Activated naive CD8-positive, alpha-beta T cell treated with anti-CD3 and anti-CD28 coated beads for 36 hours (primary cell): ENCODE results near the gene FXR1. TPM values are rescaled to one million over a fixed set of nuclear protein-coding genes. Genes with fewer than 3 reads are reported as not detected.
"Not testable (repeated sequence)": the region's sequence is repeated elsewhere in the genome, so short reads cannot be mapped to it uniquely, and the experiment has no call there.

Source experiments
- DNase-seq: peaks from one replicate; pipeline ENCODE4 v3.0.0; 2021
- H3K27ac Mint-ChIP-seq: one replicate; pipeline ENCODE4 v1.8.0; 2022; ENCODE audit warnings: mild to moderate bottlenecking, moderate library complexity, mixed read lengths
- H3K27me3 Mint-ChIP-seq: one replicate; pipeline ENCODE4 v1.8.0; 2022; ENCODE audit warnings: mild to moderate bottlenecking, mixed read lengths
- H3K36me3 Mint-ChIP-seq: one replicate; pipeline ENCODE4 v1.8.0; 2021; ENCODE audit warnings: mild to moderate bottlenecking, mixed read lengths
- H3K4me1 Mint-ChIP-seq: one replicate; pipeline ENCODE4 v1.8.0; 2021; ENCODE audit warnings: mixed read lengths
- H3K4me3 Mint-ChIP-seq: one replicate; pipeline ENCODE4 v1.8.0; 2022; ENCODE audit warnings: mild to moderate bottlenecking, moderate library complexity, mixed read lengths
- H3K9me3 Mint-ChIP-seq: one replicate; pipeline ENCODE4 v1.8.0; 2022; ENCODE audit warnings: mixed read lengths
- total RNA-seq, 2 experiments: library from RNA; stranded (reverse); gene quantifications; one replicate each; pipeline ENCODE4 v1.2.3, GENCODE V29; 2021

The FXR1 gene
- total RNA-seq = 100 to 1,000 TPM; 150 to 159 TPM

- H3K27me3 Mint-ChIP-seq = no peaks in the 10 kb centered on the region
- peak within 1 kb of the TSS; percentile 99 for H3K27ac Mint-ChIP-seq
- peak within 1 kb of the TSS; percentile 99 for H3K4me3 Mint-ChIP-seq
- peaks cover 46% of the 10 kb centered on the region for H3K4me1 Mint-ChIP-seq
- no peaks in the 10 kb centered on the region for H3K9me3 Mint-ChIP-seq
- DNase-seq = peak; percentile 94
- peaks cover 28% of the 10 kb centered on the region for H3K36me3 Mint-ChIP-seq
Observed at GRCh38 chr3:180912304-180913296, at the start of gene FXR1. FXR1 (plus strand) TSS chr3:180912670; CDS start chr3:180912686, 16 bp downstream.

GRCh38 chr3:180870008-180870699 is 42.3 kb upstream of the FXR1 start:
- Mint-ChIP-seq H3K27ac (no peak overlapping the region), H3K4me3 (no peak overlapping the region), H3K36me3 (no peaks in the 10 kb centered on the region), H3K27me3 (peaks cover 49% of the 10 kb centered on the region), H3K4me1 (peaks cover 5% of the 10 kb centered on the region), H3K9me3 (no peaks in the 10 kb centered on the region)
- no peak for DNase-seq

GRCh38 chr3:180871901-180872300 is 40.6 kb upstream of the FXR1 start:
- no peak for DNase-seq
- Mint-ChIP-seq H3K4me3 (no peak overlapping the region), H3K27ac (no peak overlapping the region), H3K36me3 (no peaks in the 10 kb centered on the region), H3K4me1 (peaks cover 5% of the 10 kb centered on the region), H3K9me3 (no peaks in the 10 kb centered on the region), H3K27me3 (peaks cover 51% of the 10 kb centered on the region)

GRCh38 chr3:180872430-180872829 is 40.0 kb upstream of the FXR1 start:
- H3K9me3 Mint-ChIP-seq, H3K4me3 Mint-ChIP-seq, H3K4me1 Mint-ChIP-seq, H3K27ac Mint-ChIP-seq, H3K36me3 Mint-ChIP-seq, DNase-seq: not testable (repeated sequence)
- peaks cover 53% of the 10 kb centered on the region for H3K27me3 Mint-ChIP-seq

GRCh38 chr3:180875124-180875698 is 37.3 kb upstream of the FXR1 start:
- no peak for DNase-seq
- Mint-ChIP-seq H3K4me3 (no peak overlapping the region), H3K27ac (no peak overlapping the region), H3K9me3 (no peaks in the 10 kb centered on the region), H3K27me3 (peaks cover 29% of the 10 kb centered on the region), H3K4me1 (peaks cover 2% of the 10 kb centered on the region), H3K36me3 (no peaks in the 10 kb centered on the region)

- no peak for DNase-seq
- H3K27me3 Mint-ChIP-seq = peaks cover 22% of the 10 kb centered on the region
- H3K9me3 Mint-ChIP-seq = no peaks in the 10 kb centered on the region
- H3K27ac Mint-ChIP-seq = no peak overlapping the region
- H3K36me3 Mint-ChIP-seq = no peaks in the 10 kb centered on the region
- no peaks in the 10 kb centered on the region for H3K4me1 Mint-ChIP-seq
- H3K4me3 Mint-ChIP-seq = no peak overlapping the region
Observed at GRCh38 chr3:180881065-180881801, 31.2 kb upstream of the FXR1 start.

- no peaks in the 10 kb centered on the region for H3K4me1 Mint-ChIP-seq
- H3K4me3 Mint-ChIP-seq = no peak overlapping the region
- H3K9me3 Mint-ChIP-seq = no peaks in the 10 kb centered on the region
- peaks cover 22% of the 10 kb centered on the region for H3K27me3 Mint-ChIP-seq
- H3K27ac Mint-ChIP-seq = no peak overlapping the region
- DNase-seq = no peak
- no peaks in the 10 kb centered on the region for H3K36me3 Mint-ChIP-seq
Observed at GRCh38 chr3:180882115-180882514, 30.4 kb upstream of the FXR1 start.

- Mint-ChIP-seq H3K27me3 (peaks cover 8% of the 10 kb centered on the region), H3K4me3 (no peak overlapping the region), H3K4me1 (peaks cover 2% of the 10 kb centered on the region), H3K36me3 (peaks cover 6% of the 10 kb centered on the region), H3K9me3 (peaks cover 11% of the 10 kb centered on the region), H3K27ac (no peak overlapping the region)
- no peak for DNase-seq
Observed at GRCh38 chr3:180888992-180889560, 23.4 kb upstream of the FXR1 start.

- Mint-ChIP-seq H3K36me3 (peaks cover 1% of the 10 kb centered on the region), H3K27me3 (no peaks in the 10 kb centered on the region), H3K27ac (no peak overlapping the region), H3K4me3 (no peak overlapping the region), H3K9me3 (peaks cover 11% of the 10 kb centered on the region), H3K4me1 (no peaks in the 10 kb centered on the region)
- DNase-seq = no peak
Observed at GRCh38 chr3:180898572-180898971, 13.9 kb upstream of the FXR1 start.

- Mint-ChIP-seq H3K4me3 (peak overlapping the region; percentile 40), H3K4me1 (peaks cover 29% of the 10 kb centered on the region), H3K36me3 (peaks cover 10% of the 10 kb centered on the region), H3K9me3 (peaks cover 3% of the 10 kb centered on the region), H3K27me3 (no peaks in the 10 kb centered on the region), H3K27ac (peak overlapping the region; percentile 71)
- DNase-seq = no peak
Observed at GRCh38 chr3:180909369-180910127, 2.9 kb upstream of the FXR1 start.

- H3K4me1 Mint-ChIP-seq = peaks cover 41% of the 10 kb centered on the region
Observed at GRCh38 chr3:180910823-180911222, 1.6 kb upstream of the FXR1 start.

GRCh38 chr3:180911876-180912303 is 580 bp upstream of the FXR1 start:
- DNase-seq = no peak
- Mint-ChIP-seq H3K9me3 (no peaks in the 10 kb centered on the region), H3K36me3 (peaks cover 23% of the 10 kb centered on the region), H3K27ac (peak overlapping the region; percentile 99), H3K27me3 (no peaks in the 10 kb centered on the region), H3K4me1 (peaks cover 46% of the 10 kb centered on the region), H3K4me3 (peak overlapping the region; percentile 99)

More at GRCh38 chr3:180910823-180911222, 1.6 kb upstream of the FXR1 start:
- DNase-seq = no peak
- H3K4me3 Mint-ChIP-seq = peak overlapping the region; percentile 19
- peak overlapping the region; percentile 73 for H3K27ac Mint-ChIP-seq
- no peaks in the 10 kb centered on the region for H3K27me3 Mint-ChIP-seq
- peaks cover 3% of the 10 kb centered on the region for H3K9me3 Mint-ChIP-seq
- peaks cover 17% of the 10 kb centered on the region for H3K36me3 Mint-ChIP-seq

- DNase-seq = no peak
- Mint-ChIP-seq H3K36me3 (peaks cover 31% of the 10 kb centered on the region), H3K4me1 (peaks cover 52% of the 10 kb centered on the region), H3K27ac (peak overlapping the region; percentile 99), H3K27me3 (no peaks in the 10 kb centered on the region), H3K9me3 (no peaks in the 10 kb centered on the region), H3K4me3 (peak overlapping the region; percentile 99)
Observed at GRCh38 chr3:180913581-180914404, 1.3 kb downstream of the FXR1 start.
